ENCODE measurements around the gene SPEN. TPM values are rescaled to one million over a fixed set of nuclear protein-coding genes. Genes with fewer than 3 reads are reported as not detected.

The SPEN gene
- total RNA-seq, 1 donor from 2014 or later = 55.2 TPM

DNA sequence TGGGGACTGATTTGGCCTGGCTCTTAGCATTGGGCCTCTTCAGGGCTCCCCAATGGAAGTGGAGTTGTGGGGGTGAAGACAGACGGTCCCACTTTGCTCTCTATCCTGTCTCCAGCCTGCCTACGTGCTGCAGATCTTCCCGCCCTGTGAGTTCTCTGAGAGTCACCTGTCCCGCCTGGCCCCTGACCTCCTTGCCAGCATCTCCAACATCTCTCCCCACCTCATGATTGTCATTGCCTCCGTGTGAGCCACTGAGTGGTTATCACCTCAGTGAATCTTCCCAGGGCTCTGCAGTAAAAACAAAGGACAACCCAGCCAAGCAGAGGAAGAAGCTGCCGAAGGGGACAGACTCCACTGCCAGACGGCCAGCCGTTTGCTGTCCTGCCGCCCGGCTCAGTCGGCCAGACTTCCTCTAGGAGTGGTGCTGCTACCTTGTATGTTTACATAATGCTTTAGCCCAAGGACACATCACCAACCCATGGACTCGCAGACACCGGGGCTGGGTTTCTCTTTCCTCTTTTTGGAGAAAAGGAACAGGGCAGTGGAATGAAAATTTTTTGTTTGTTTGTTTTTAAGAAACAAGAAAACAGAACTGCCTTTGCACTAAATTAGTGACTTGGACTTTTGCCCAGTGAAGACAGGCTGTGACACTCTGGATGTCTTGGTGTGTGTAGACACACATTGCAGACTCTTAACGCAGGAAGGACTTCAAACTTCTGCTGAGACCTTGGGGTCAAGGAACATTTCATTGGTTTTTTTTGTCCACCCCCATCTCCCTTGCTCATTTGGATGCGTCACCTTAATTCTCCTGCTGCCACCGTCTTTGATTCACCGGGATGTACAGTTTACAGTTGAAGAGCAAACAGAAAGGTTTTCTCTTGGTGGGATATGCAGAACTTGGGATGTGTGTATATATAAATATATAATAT, 91.9 kb downstream of the SPEN start:
- intact Hi-C loops (cut with DNase I) = no loop called here
- Histone ChIP-seq H3K36me3 (peaks cover 0 to 76% of the 10 kb centered on the region in 2 donors), H3K4me1 (no peaks in the 10 kb centered on the region), H3K27me3 (no peaks in the 10 kb centered on the region), H3K27ac (peak overlapping the region; percentile 32), H3K9me3 (no peaks in the 10 kb centered on the region), H3K4me3 (no peak overlapping the region)
- TF ChIP-seq POLR2AphosphoS5 (IDR thresholded peaks at IDR 0.05; ENCODE audit: insufficient read depth in 1 of 2, low read depth in 1 of 2) (peak in 1 of 2 donors; percentile 20), POLR2A (IDR thresholded peaks at IDR 0.05) (no peak)
- TF ChIP-seq, protein P1, sequence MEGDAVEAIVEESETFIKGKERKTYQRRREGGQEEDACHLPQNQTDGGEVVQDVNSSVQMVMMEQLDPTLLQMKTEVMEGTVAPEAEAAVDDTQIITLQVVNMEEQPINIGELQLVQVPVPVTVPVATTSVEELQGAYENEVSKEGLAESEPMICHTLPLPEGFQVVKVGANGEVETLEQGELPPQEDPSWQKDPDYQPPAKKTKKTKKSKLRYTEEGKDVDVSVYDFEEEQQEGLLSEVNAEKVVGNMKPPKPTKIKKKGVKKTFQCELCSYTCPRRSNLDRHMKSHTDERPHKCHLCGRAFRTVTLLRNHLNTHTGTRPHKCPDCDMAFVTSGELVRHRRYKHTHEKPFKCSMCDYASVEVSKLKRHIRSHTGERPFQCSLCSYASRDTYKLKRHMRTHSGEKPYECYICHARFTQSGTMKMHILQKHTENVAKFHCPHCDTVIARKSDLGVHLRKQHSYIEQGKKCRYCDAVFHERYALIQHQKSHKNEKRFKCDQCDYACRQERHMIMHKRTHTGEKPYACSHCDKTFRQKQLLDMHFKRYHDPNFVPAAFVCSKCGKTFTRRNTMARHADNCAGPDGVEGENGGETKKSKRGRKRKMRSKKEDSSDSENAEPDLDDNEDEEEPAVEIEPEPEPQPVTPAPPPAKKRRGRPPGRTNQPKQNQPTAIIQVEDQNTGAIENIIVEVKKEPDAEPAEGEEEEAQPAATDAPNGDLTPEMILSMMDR (IDR thresholded peaks at IDR 0.05) = no peak
- DNase-seq (ENCODE audit: extremely low spot score in 2 of 2) = peak in 1 of 2 donors; percentile 86

DNA sequence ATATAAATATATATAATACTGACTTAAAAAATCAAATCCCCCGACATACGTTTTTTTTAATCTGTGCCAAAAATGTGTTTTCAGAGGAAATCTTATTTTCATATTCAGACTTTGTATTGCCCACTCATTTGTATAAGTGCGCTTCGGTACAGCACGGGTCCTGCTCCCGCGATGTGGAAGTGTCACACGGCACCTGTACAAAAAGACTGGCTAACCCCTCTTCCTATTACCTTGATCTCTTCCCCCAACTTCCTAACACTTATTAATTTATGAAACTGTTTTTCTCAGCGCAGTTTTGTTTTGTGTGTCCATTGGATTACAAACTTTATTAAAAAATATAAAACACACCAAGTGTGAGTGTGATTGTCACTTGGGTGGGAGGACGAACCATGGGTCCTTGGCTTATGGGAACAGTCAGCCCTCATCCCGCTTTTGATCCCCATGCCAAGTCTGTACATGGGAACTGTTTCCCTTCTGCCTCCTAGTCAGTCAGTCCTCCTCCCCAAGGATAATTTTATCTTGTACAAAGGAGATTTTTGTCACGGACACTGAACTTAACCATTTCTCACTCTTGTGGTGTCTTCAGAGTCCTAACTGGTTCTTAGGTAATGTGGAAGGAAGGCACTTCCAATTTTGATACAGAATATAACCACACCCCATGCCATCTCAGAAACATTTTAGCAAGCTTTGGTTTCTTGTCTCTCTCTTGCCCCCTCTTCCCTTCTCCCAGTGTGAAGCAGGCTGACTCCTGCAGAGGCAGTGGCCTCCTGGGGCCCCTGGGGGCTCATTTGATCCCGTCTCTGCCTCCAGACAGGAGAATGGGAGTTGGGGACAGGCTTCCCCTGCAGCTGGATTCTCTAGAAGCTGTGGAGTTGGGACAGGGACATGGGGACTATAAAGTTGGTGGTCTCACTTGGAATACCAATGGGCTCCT, 92.9 kb downstream of the SPEN start:
- intact Hi-C loops (cut with DNase I) = no loop called here
- TF ChIP-seq POLR2A (IDR thresholded peaks at IDR 0.05) (no peak), POLR2AphosphoS5 (IDR thresholded peaks at IDR 0.05; ENCODE audit: insufficient read depth in 1 of 2, low read depth in 1 of 2) (no peak)
- TF ChIP-seq, protein P1 (IDR thresholded peaks at IDR 0.05) = no peak
- H3K27me3 ChIP-seq = no peaks in the 10 kb centered on the region
- H3K27ac ChIP-seq = no peak overlapping the region
- peaks cover 0 to 76% of the 10 kb centered on the region in 2 donors for H3K36me3 ChIP-seq
- no peaks in the 10 kb centered on the region for H3K4me1 ChIP-seq
- H3K4me3 ChIP-seq = no peak overlapping the region
- no peaks in the 10 kb centered on the region for H3K9me3 ChIP-seq
- DNase-seq (ENCODE audit: extremely low spot score in 2 of 2) = peak in 1 of 2 donors; percentile 16

DNA sequence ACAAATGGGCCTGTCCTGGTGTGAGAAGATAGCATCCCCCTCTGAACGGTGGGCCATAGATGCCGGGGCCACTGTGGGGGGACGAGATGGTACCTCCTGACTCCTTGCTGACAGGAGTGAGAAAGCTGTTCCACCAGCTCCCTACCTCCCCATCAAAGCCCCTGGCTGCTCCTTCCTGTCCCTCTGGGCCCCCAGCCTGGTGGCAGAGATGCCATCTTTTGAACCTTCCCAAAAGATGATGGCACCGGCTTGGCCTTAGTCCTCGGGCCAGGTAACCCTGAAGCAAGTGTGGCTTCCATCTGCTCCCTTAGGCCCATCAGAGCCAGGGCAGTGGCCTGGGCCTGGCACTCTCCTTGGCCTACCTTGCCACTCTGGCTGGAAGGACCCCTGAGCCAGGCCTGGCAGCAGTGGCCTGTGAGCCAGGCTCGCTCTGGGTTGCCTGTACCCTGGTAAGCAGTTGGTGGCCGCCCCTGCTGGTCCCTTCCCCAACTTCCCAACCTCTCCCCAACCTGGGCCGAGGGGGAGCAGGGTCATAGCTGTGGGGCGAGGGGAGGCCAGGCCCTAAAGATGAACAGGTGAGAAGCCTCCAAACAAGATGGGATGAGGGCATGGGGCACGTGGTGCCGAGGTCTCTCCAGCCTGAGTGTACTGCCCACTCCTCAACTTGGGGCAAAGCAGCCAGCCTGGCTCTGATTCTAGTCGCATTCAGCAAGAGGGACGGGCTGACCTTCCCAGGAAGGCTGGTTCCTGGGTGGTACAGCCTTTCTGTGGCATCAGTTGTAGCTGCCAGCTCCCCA, 93.7 kb downstream of the SPEN start:
- no peak for TF ChIP-seq POLR2A (IDR thresholded peaks at IDR 0.05)
- Histone ChIP-seq H3K4me1 (no peaks in the 10 kb centered on the region), H3K4me3 (no peak overlapping the region), H3K27me3 (no peaks in the 10 kb centered on the region), H3K36me3 (peaks cover 0 to 79% of the 10 kb centered on the region in 2 donors), H3K27ac (no peak overlapping the region), H3K9me3 (no peaks in the 10 kb centered on the region)
- DNase-seq (ENCODE audit: extremely low spot score in 2 of 2) = peak in 1 of 2 donors; percentile 82
- intact Hi-C loops (cut with DNase I) = no loop called here

DNA sequence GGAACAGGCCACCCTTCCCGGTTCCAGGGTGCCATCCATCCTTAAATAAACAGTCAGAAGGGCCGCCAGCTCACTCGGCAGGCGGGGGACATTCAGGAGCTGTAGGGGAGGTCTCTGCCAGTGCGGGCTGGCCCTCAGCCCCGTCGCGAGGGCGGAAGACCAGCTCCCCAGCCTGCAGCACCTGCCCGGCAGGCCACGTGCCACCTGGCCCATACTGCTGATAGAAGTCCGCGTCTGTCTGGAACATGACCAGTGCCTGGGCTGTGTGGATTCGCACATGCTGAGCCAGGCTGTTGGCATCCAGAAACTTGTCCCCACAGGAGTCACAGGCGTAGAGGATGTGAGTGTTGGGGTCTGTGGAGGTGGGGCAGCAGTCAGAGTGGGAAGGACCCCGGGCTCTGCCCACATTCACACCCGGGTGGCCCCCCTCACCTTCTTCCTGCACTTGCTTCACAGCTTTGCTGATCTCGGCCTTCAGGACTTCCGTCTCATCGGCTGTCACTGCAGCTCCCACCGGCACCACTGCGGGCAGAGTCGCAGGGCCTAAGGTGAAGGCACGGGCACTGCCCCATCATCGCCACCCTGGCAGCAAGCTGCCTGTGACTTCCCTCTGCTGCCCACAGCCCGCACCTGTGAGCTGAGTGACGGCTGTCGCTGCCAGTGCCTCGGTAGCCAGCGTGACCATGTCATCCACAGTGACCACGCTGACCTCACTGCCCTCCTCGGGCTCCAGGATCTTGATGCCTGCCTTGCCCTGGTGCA, 94.6 kb downstream of the SPEN start:
- peaks cover 0 to 82% of the 10 kb centered on the region in 2 donors for H3K36me3 ChIP-seq
- no peak overlapping the region for H3K27ac ChIP-seq
- intact Hi-C loops (cut with DNase I) = no loop called here

More for the DNA sequence above, 94.6 kb downstream of the SPEN start:
- TF ChIP-seq, protein P1 (IDR thresholded peaks at IDR 0.05) = no peak
- TF ChIP-seq POLR2AphosphoS5 (IDR thresholded peaks at IDR 0.05; ENCODE audit: insufficient read depth in 1 of 2, low read depth in 1 of 2) = no peak
- TF ChIP-seq POLR2A (IDR thresholded peaks at IDR 0.05) = no peak
- Histone ChIP-seq H3K27me3 (no peaks in the 10 kb centered on the region), H3K9me3 (no peaks in the 10 kb centered on the region), H3K4me1 (no peaks in the 10 kb centered on the region), H3K4me3 (no peak overlapping the region)
- peak in 1 of 2 donors; percentile 83 for DNase-seq (ENCODE audit: extremely low spot score in 2 of 2)

Measured in vagina (tissue), 2 donors.